Smooth muscle cell (in vitro differentiated cells): ENCODE results near the gene PPP1CA. TPM values are rescaled to one million over a fixed set of nuclear protein-coding genes. Genes with fewer than 3 reads are reported as not detected.

Experiments
- DNase-seq: peaks from one replicate; lab custom pipeline; 2025; ENCODE audit not compliant: unreplicated experiment; lab: John Stamatoyannopoulos, UW
- H2AFZ ChIP-seq: fragments of 200-600 bp; sonication (generic); 2 replicates; pipeline ENCODE4 v1.6.0; 2016; ENCODE audit warnings: antibody characterized with exemption, low read depth, mild to moderate bottlenecking
- H3F3A ChIP-seq: fragments of 200-600 bp; sonication (generic); 2 replicates; pipeline ENCODE4 v1.6.0; 2017; ENCODE audit warnings: antibody characterized with exemption, low read depth
- H3K27ac ChIP-seq: fragments of 200-600 bp; sonication (generic); 2 replicates; pipeline ENCODE4 v1.5.1; 2016; ENCODE audit warnings: low read depth, mild to moderate bottlenecking
- H3K27me3 ChIP-seq: fragments of 200-600 bp; sonication (generic); 2 replicates; pipeline ENCODE4 v1.6.1; 2016; ENCODE audit warnings: low read depth, mild to moderate bottlenecking
- H3K36me3 ChIP-seq: fragments of 200-600 bp; sonication (generic); 2 replicates; pipeline ENCODE4 v1.5.1; 2016; ENCODE audit warnings: low read depth
- H3K4me1 ChIP-seq: fragments of 200-600 bp; sonication (generic); 2 replicates; pipeline ENCODE4 v1.5.1; 2016; ENCODE audit warnings: low read depth
- H3K4me2 ChIP-seq: fragments of 200-600 bp; sonication (generic); 2 replicates; pipeline ENCODE4 v1.6.0; 2016; ENCODE audit warnings: mild to moderate bottlenecking
- H3K4me3 ChIP-seq: fragments of 200-600 bp; sonication (generic); 2 replicates; pipeline ENCODE4 v1.5.1; 2016; ENCODE audit warnings: mild to moderate bottlenecking
- H3K79me2 ChIP-seq: fragments of 200-600 bp; sonication (generic); 2 replicates; pipeline ENCODE4 v1.6.0; 2016; ENCODE audit warnings: low read depth, mild to moderate bottlenecking
- H3K9ac ChIP-seq: fragments of 200-600 bp; sonication (generic); 2 replicates; pipeline ENCODE4 v1.6.0; 2016; ENCODE audit warnings: low read depth
- H3K9me3 ChIP-seq: fragments of 200-600 bp; sonication (generic); replicated peaks from 2 replicates; pipeline ENCODE4 v1.5.1; 2016; ENCODE audit warnings: low read depth
- H4K20me1 ChIP-seq: fragments of 200-600 bp; sonication (generic); 2 replicates; pipeline ENCODE4 v1.6.0; 2016; ENCODE audit warnings: low read depth
- CTCF ChIP-seq: fragments of 200-600 bp; sonication (generic); IDR thresholded peaks from 2 replicates; pipeline ENCODE4 v1.5.1; 2017; ENCODE audit warnings: borderline replicate concordance, mild to moderate bottlenecking, antibody characterized with exemption; ENCODE audit not compliant: insufficient read depth, poor library complexity, severe bottlenecking
- WGBS: methylation state at CpG from one replicate; pipeline ENCODE4 v1.1.7; 2016; ENCODE audit warnings: low lambda C conversion rate; 5-methylcytosine and 5-hydroxymethylcytosine counted together
- polyA plus RNA-seq: library from polyadenylated mRNA; unstranded; fragments of >200 nt; fragmentation: Nextera tagmentation; extraction: Ambion mirVana; gene quantifications from 2 replicates; pipeline ENCODE4 v1.2.1, GENCODE V29; 2016
- total RNA-seq: library from RNA; depleted of rRNA; stranded (reverse); fragments of >200 nt; gene quantifications from 2 replicates; pipeline ENCODE4 v1.2.3, GENCODE V29; 2014

The PPP1CA gene
- total and polyA plus RNA-seq, 2 experiments from 2014 or later: 123 to 210 TPM

GRCh38 chr11:67409261-67409666, 7.6 kb upstream of the PPP1CA start:
- Histone ChIP-seq H3K4me1 (peaks cover 6% of the 10 kb centered on the region), H3K36me3 (no peaks in the 10 kb centered on the region), H3K4me2 (no peak overlapping the region), H3K27ac (no peak overlapping the region), H3K27me3 (peaks cover 12% of the 10 kb centered on the region), H4K20me1 (no peaks in the 10 kb centered on the region), H3K79me2 (no peaks in the 10 kb centered on the region), H3K4me3 (no peak overlapping the region), H2AFZ (no peak overlapping the region), H3F3A (no peaks in the 10 kb centered on the region), H3K9me3 (no peaks in the 10 kb centered on the region), H3K9ac (no peak overlapping the region)
- WGBS: 89% methylated on average over 20 of the region's 24 CpGs
- no peak for TF ChIP-seq CTCF
- no peak for DNase-seq

GRCh38 chr11:67408437-67409200, 7.0 kb upstream of the PPP1CA start:
- Histone ChIP-seq H3K9me3 (no peaks in the 10 kb centered on the region), H3K4me1 (peaks cover 6% of the 10 kb centered on the region), H3K36me3 (no peaks in the 10 kb centered on the region), H3K27ac (no peak overlapping the region), H3F3A (no peaks in the 10 kb centered on the region), H3K4me3 (no peak overlapping the region), H3K9ac (no peak overlapping the region), H3K27me3 (peaks cover 12% of the 10 kb centered on the region), H3K79me2 (no peaks in the 10 kb centered on the region), H2AFZ (no peak overlapping the region), H3K4me2 (no peak overlapping the region), H4K20me1 (no peaks in the 10 kb centered on the region)
- DNase-seq: no peak
- 92% methylated on average over 18 of the region's 18 CpGs for WGBS
- TF ChIP-seq CTCF: no peak

GRCh38 chr11:67407688-67408163, 6.1 kb upstream of the PPP1CA start:
- TF ChIP-seq CTCF: no peak
- peaks cover 6% of the 10 kb centered on the region for H3K4me1 ChIP-seq
- no peak overlapping the region for H2AFZ ChIP-seq
- H3K4me3 ChIP-seq: no peak overlapping the region
- H3K27ac ChIP-seq: no peak overlapping the region
- 83% methylated on average over 12 of the region's 12 CpGs for WGBS
- no peaks in the 10 kb centered on the region for H3F3A ChIP-seq
- peaks cover 10% of the 10 kb centered on the region for H3K27me3 ChIP-seq
- H3K4me2 ChIP-seq: no peak overlapping the region
- H4K20me1 ChIP-seq: no peaks in the 10 kb centered on the region
- H3K79me2 ChIP-seq: no peaks in the 10 kb centered on the region
- H3K9ac ChIP-seq: no peak overlapping the region
- no peak for DNase-seq
- H3K9me3 ChIP-seq: no peaks in the 10 kb centered on the region
- H3K36me3 ChIP-seq: no peaks in the 10 kb centered on the region
